VCaP (cell line): ENCODE measurements around the gene ZNF266.

Source experiments
- H3K27ac ChIP-seq: fragments of 450-650 bp; 2 replicates; pipeline ENCODE4 v1.5.1; 2017
- TF ChIP-seq, protein P1 (sequence below): fragments of 450-650 bp; conservative IDR thresholded peaks from 2 replicates; pipeline ENCODE4 v1.5.1; 2017; ENCODE audit warnings: mild to moderate bottlenecking, moderate library complexity

Gene ZNF266

DNA sequence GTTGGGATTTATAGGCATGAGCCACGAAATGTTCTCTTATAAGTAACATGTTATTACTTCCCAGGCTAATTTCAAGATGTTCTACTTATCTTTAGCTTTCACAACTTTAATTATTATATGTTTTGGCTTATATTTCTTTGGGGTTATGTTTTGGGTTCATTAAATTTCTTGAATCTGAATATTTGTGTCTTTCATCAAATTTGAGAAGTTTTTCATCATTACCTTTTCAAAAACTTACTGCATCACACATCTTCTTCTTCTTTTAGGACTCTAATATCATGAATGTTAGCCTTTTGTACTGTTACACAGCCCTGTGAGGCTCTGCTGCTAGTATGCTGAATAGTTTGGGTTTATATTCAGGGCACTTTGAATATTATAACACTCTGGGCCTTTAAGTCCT is 9.7 kb upstream of the ZNF266 start:
- TF ChIP-seq, protein P1, sequence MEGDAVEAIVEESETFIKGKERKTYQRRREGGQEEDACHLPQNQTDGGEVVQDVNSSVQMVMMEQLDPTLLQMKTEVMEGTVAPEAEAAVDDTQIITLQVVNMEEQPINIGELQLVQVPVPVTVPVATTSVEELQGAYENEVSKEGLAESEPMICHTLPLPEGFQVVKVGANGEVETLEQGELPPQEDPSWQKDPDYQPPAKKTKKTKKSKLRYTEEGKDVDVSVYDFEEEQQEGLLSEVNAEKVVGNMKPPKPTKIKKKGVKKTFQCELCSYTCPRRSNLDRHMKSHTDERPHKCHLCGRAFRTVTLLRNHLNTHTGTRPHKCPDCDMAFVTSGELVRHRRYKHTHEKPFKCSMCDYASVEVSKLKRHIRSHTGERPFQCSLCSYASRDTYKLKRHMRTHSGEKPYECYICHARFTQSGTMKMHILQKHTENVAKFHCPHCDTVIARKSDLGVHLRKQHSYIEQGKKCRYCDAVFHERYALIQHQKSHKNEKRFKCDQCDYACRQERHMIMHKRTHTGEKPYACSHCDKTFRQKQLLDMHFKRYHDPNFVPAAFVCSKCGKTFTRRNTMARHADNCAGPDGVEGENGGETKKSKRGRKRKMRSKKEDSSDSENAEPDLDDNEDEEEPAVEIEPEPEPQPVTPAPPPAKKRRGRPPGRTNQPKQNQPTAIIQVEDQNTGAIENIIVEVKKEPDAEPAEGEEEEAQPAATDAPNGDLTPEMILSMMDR: no peak
- no peak overlapping the region for H3K27ac ChIP-seq

DNA sequence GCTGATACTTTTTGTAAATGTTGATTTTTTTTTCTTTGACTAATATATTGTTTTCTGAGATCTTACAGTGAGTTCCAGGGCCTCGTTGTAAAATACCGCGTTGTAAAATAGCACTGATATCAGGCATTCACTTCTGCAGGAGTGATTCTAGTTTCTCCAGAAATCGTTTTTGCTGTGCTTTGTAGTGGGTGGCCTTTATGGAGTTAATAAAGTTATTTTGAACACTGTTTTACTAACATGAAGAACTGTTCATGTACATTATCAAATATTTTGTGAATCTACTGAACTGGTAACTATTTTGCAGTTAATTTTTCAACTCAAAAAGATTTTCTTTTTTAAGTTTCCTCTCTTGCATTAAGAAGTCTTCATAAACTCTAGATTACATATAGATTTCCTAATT is 985 bp upstream of the ZNF266 start:
- TF ChIP-seq, protein P1: no peak
- H3K27ac ChIP-seq: peak overlapping the region; percentile 80

DNA sequence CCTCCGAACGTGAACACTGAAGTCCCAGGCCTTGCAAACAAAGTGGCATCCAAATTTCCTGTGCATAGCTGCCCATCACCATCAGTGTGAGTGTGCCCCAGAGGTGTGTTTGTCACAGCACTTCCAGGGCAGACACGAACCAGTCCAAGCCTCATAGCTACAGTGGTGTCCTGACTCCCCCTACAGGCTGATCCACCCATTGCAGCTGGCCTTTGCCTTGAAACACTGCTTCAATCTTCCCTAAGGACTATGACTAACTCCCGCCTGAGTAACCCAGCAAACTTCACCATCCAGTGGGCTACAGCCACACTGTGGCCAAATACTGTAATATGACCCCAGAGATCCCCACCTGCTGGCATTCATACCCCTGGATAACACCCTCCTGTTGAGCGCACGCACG is 3.9 kb downstream of the ZNF266 start:
- H3K27ac ChIP-seq: no peak overlapping the region
- TF ChIP-seq, protein P1: 0 out of 2 replicates have a peak, but pooled peaks have one; percentile 20

DNA sequence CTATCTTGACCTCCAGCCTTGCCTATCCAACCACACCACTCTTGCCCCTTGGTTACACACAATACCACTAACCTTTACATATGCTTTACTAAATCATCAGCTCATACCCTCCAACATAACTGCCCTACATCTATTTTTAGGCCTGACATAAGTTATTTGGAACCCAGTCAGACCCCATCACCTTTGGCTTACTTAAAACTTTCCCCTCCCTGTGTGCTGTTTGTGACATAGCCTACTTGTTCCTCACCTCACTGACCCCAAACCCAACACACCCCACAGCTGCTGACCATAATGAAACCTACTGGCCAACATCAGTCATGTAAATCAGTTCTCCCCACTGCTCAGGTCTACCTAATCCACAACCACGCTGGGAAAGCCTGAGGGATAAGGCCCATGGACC is 4.9 kb downstream of the ZNF266 start:
- H3K27ac ChIP-seq: no peak overlapping the region
- TF ChIP-seq, protein P1: no peak

DNA sequence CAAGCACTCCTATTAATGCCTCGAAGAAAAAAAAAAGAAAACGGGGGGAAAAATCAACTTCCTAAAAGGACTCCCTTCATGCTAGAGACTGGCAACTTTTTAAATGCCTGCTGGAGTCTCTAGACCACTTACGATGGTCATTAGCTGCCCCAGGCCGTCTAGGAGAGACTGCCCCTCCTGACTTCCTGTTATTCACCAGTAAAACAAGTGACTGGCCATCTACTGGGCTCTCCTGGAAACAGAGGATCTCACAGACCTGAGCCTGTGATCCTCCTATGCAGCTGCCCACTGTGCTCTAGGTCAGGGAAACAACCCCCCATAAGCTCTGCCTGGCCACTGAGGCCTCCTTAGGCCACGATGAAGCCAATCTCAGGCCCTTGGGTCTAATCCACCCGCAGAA is 7.4 kb downstream of the ZNF266 start:
- no peak overlapping the region for H3K27ac ChIP-seq
- TF ChIP-seq, protein P1: no peak

DNA sequence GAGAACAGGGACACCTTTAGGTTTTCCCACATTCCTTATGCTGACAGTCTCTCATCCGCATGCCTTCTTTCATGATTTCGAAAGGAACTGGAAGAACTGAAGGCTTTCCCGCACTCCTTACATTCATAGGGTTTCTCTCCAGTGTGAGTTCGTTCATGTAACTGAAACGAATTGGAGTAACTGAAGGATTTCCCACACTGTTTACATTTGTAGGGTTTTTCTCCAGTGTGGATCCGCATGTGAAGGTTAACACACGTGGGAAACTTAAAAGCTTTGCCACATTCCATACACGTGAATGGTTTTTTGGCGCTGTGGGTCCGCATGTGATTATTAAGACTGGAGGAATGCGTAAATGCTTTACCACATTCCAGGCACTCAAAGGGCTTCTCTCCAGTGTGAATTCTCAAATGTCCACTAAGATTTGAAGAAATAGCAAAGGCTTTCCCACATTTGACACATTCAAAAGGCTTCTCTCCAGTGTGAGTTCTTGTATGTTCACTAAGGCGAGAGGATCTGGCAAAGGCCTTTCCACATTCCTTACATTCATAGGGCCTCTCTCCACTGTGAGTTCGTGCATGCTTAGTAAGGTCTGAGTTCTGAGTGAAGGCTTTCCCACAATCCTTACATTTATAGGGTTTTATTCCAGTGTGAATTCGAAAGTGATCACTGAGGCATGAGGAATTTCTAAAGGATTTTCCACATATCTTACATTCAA is 22.0 kb downstream of the ZNF266 start:
- no peak overlapping the region for H3K27ac ChIP-seq
- TF ChIP-seq, protein P1: no peak

DNA sequence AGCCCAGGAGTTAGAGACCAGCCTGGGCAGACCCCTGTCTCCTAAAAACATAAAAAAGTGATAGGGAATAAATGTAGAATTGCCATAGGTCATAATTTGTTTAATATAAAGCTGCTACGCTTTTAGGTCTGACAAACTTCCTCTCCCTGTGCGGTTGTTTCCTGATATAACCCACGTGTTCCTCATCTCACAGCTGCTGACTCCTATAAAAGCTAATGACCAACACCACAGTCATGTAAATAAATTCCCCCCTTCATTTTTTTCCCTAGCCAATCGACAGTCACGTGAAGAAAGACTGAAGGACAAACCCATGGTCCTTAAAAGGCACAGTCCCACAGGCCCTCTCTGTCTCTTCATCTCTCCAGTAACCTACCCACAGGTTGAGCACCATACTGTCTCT is 27.5 kb downstream of the ZNF266 start:
- peak overlapping the region; percentile 68 for H3K27ac ChIP-seq
- TF ChIP-seq, protein P1: no peak
